Measurements from ENCODE around the gene NARS2. TPM values are rescaled to one million over a fixed set of nuclear protein-coding genes. Genes with fewer than 3 reads are reported as not detected.

NARS2 gene
- total RNA-seq, 1 donor from 2014 or later: 24.7 TPM

- no peak for TF ChIP-seq CTCF (IDR thresholded peaks at IDR 0.05; ENCODE audit: unreplicated experiment)
- peaks cover 2% of the 10 kb centered on the region for H3K36me3 Mint-ChIP-seq (ENCODE audit: insufficient read depth)
- H3K9me3 Mint-ChIP-seq (ENCODE audit: low read depth): no peaks in the 10 kb centered on the region
- H3K4me1 Mint-ChIP-seq (ENCODE audit: low read depth): peaks cover 28% of the 10 kb centered on the region
- no peak for DNase-seq (ENCODE audit: low spot score, unreplicated experiment)
- H3K4me3 Mint-ChIP-seq (ENCODE audit: low read depth): no peak overlapping the region
- no peaks in the 10 kb centered on the region for H3K27me3 Mint-ChIP-seq
- peak overlapping the region; percentile 5 for H3K27ac Mint-ChIP-seq
Observed at GRCh38 chr11:78429660-78430059, 145.0 kb downstream of the NARS2 start.

GRCh38 chr11:78429209-78429608, 145.5 kb downstream of the NARS2 start:
- Mint-ChIP-seq H3K4me3 (ENCODE audit: low read depth) (no peak overlapping the region), H3K36me3 (ENCODE audit: insufficient read depth) (peaks cover 2% of the 10 kb centered on the region), H3K27ac (no peak overlapping the region), H3K27me3 (no peaks in the 10 kb centered on the region), H3K9me3 (ENCODE audit: low read depth) (no peaks in the 10 kb centered on the region), H3K4me1 (ENCODE audit: low read depth) (peaks cover 30% of the 10 kb centered on the region)
- no peak for TF ChIP-seq CTCF (IDR thresholded peaks at IDR 0.05; ENCODE audit: unreplicated experiment)
- no peak for DNase-seq (ENCODE audit: low spot score, unreplicated experiment)

DNA sequence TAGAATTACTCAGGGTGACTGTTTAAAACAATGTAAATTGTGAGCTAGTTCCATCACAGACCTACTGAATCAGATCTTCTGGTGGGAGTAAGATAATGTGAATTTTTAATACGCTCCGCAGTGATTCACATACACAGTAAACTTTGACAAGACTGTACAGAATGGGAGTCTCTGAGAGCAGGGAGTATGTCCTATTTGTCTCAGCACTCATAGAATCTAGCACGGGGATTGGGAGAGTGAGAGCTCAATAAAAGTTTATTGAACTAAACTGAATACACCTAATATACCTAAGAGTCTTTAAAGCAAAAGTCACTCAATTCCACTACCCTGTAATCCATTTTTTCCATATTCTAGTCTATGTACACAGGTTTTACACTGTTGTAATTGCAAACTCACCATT, 145.9 kb downstream of the NARS2 start:
- no peak for DNase-seq (ENCODE audit: low spot score, unreplicated experiment)
- Mint-ChIP-seq H3K4me3 (ENCODE audit: low read depth) (no peak overlapping the region), H3K4me1 (ENCODE audit: low read depth) (peaks cover 28% of the 10 kb centered on the region), H3K27me3 (no peaks in the 10 kb centered on the region), H3K36me3 (ENCODE audit: insufficient read depth) (peaks cover 2% of the 10 kb centered on the region), H3K9me3 (ENCODE audit: low read depth) (no peaks in the 10 kb centered on the region), H3K27ac (no peak overlapping the region)
- TF ChIP-seq CTCF (IDR thresholded peaks at IDR 0.05; ENCODE audit: unreplicated experiment): no peak

GRCh38 chr11:78428266-78428636, 146.4 kb downstream of the NARS2 start:
- Mint-ChIP-seq H3K36me3 (ENCODE audit: insufficient read depth) (peaks cover 2% of the 10 kb centered on the region), H3K27me3 (no peaks in the 10 kb centered on the region), H3K9me3 (ENCODE audit: low read depth) (no peaks in the 10 kb centered on the region), H3K4me3 (ENCODE audit: low read depth) (no peak overlapping the region), H3K4me1 (ENCODE audit: low read depth) (peaks cover 25% of the 10 kb centered on the region), H3K27ac (peak overlapping the region; percentile 6)
- no peak for DNase-seq (ENCODE audit: low spot score, unreplicated experiment)
- TF ChIP-seq CTCF (IDR thresholded peaks at IDR 0.05; ENCODE audit: unreplicated experiment): no peak

DNA sequence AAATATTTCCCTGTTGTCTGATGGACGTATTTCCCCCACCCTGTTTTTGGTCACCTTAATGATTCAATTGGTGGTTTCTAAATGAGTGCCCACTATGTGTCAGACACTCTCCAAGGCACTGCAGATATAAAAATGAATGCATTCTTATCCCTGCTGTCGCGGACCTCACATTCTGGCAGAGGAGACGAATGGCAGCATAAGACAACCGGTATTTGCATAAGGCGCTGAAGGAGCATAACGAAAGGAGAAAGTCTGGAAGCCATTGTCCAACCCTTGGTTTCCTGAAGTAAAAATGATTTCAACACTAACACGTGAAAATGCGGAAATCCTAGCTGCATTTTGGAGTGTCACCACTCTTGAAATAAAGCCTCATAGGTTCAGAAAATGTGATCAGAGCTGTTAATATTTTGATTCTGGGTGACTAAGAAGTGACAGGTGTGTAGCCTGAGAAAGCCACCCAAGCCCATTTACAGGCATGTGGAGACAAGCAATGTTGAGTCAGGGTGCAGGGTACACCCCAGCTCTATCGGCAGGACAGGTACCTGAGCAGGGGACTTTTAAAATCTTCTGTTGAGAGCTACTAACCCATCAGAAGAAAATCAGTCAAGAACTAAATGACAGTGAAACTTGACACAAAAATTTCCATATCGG, 146.9 kb downstream of the NARS2 start:
- H3K27me3 Mint-ChIP-seq: no peaks in the 10 kb centered on the region
- peak overlapping the region; percentile 6 for H3K27ac Mint-ChIP-seq
- H3K4me1 Mint-ChIP-seq (ENCODE audit: low read depth): peaks cover 26% of the 10 kb centered on the region
- no peaks in the 10 kb centered on the region for H3K9me3 Mint-ChIP-seq (ENCODE audit: low read depth)
- TF ChIP-seq CTCF (IDR thresholded peaks at IDR 0.05; ENCODE audit: unreplicated experiment): no peak
- peaks cover 2% of the 10 kb centered on the region for H3K36me3 Mint-ChIP-seq (ENCODE audit: insufficient read depth)
- H3K4me3 Mint-ChIP-seq (ENCODE audit: low read depth): no peak overlapping the region
- no peak for DNase-seq (ENCODE audit: low spot score, unreplicated experiment)
